HEK293 (cell line): ENCODE measurements around the gene ANKRD44.

Experiments
- ZNF138 ChIP-seq: fragments of 450-650 bp; formaldehyde crosslinking; IDR thresholded peaks from 2 replicates; pipeline ENCODE4 v1.5.1; 2016; ENCODE audit warnings: missing biosample characterization, missing genetic modification characterization, borderline replicate concordance
- ZNF211 ChIP-seq: fragments of 450-650 bp; formaldehyde crosslinking; IDR thresholded peaks from 2 replicates; pipeline ENCODE4 v1.5.1; 2016; ENCODE audit warnings: low read depth, missing biosample characterization, missing genetic modification characterization
- ZNF629 ChIP-seq: fragments of 450-650 bp; formaldehyde crosslinking; IDR thresholded peaks from 2 replicates; pipeline ENCODE4 v1.5.1; 2017; ENCODE audit warnings: missing biosample characterization, missing genetic modification characterization
- ZNF768 ChIP-seq: fragments of 450-650 bp; formaldehyde crosslinking; IDR thresholded peaks from 2 replicates; pipeline ENCODE4 v1.5.1; 2018; ENCODE audit warnings: missing biosample characterization, mild to moderate bottlenecking, missing genetic modification characterization
- TF ChIP-seq, protein P1 (sequence below): fragments of 450-650 bp; formaldehyde crosslinking; IDR thresholded peaks from 2 replicates; pipeline ENCODE4 v1.5.1; 2016; ENCODE audit warnings: missing biosample characterization, missing genetic modification characterization
- TF ChIP-seq, protein P2 (sequence below): fragments of 450-650 bp; formaldehyde crosslinking; IDR thresholded peaks from 2 replicates; pipeline ENCODE4 v1.5.1; 2016; ENCODE audit warnings: missing biosample characterization, missing genetic modification characterization

DNA sequence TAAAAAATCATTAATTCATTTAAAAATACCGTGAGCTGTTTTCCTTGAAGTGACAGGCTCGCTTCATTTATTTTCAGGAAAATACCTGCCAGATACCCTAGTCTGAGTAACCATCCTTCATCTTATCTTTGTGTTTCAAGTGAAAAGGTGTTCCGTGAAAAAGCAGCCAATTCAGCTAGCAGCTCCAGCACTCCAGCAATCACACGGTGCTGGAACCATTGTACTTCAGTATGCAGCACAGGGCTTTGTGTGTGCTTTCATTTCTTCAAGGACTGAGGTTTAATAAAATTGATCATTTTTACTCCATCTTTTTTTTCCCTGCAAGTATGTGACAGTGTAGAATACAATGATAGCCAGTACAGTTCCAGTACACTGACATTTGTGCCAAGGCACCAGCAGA is 344.9 kb downstream of the ANKRD44 start:
- TF ChIP-seq, protein P1, sequence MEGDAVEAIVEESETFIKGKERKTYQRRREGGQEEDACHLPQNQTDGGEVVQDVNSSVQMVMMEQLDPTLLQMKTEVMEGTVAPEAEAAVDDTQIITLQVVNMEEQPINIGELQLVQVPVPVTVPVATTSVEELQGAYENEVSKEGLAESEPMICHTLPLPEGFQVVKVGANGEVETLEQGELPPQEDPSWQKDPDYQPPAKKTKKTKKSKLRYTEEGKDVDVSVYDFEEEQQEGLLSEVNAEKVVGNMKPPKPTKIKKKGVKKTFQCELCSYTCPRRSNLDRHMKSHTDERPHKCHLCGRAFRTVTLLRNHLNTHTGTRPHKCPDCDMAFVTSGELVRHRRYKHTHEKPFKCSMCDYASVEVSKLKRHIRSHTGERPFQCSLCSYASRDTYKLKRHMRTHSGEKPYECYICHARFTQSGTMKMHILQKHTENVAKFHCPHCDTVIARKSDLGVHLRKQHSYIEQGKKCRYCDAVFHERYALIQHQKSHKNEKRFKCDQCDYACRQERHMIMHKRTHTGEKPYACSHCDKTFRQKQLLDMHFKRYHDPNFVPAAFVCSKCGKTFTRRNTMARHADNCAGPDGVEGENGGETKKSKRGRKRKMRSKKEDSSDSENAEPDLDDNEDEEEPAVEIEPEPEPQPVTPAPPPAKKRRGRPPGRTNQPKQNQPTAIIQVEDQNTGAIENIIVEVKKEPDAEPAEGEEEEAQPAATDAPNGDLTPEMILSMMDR (tag by site-specific recombination), result no peak
- TF ChIP-seq ZNF211 (tag by site-specific recombination), result no peak
- TF ChIP-seq, protein P2, sequence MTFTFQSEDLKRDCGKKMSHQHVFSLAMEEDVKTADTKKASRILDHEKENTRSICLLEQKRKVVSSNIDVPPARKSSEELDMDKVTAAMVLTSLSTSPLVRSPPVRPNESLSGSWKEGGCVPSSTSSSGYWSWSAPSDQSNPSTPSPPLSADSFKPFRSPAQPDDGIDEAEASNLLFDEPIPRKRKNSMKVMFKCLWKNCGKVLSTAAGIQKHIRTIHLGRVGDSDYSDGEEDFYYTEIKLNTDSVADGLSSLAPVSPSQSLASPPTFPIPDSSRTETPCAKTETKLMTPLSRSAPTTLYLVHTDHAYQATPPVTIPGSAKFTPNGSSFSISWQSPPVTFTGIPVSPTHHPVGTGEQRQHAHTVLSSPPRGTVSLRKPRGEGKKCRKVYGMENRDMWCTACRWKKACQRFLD (tag by site-specific recombination), result no peak
- TF ChIP-seq ZNF768, result no peak
- TF ChIP-seq ZNF629 (tag by site-specific recombination), result no peak
- no peak for TF ChIP-seq ZNF138
